CD14-positive monocyte (primary cell): ENCODE results near the gene APC2. TPM values are rescaled to one million over a fixed set of nuclear protein-coding genes. Genes with fewer than 3 reads are reported as not detected.

Source experiments
- DNase-seq, 3 donors: peaks; one replicate each; pipeline ENCODE4 v3.0.0-alpha.2; 2011 to 2022
- H2AFZ ChIP-seq: 2 replicates; pipeline ENCODE4 v1.6.0; 2012; ENCODE audit warnings: mild to moderate bottlenecking, low read depth, low read length, inconsistent platforms; ENCODE audit not compliant: insufficient read depth, poor library complexity, severe bottlenecking
- H3K27ac ChIP-seq, 2 donors: 1 replicate in 1 of 2; 2 replicates in 1 of 2; pipeline ENCODE4 v1.5.1; 2012 to 2013; ENCODE audit warnings: low read length in 2 of 2, control low read depth in 1 of 2, inconsistent platforms in 1 of 2, low read depth in 1 of 2, mild to moderate bottlenecking in 1 of 2
- H3K27me3 ChIP-seq, 2 donors: one replicate each; pipeline versions ENCODE4 v1.6.0 to v1.6.1; 2011 to 2013; ENCODE audit warnings: low read length in 2 of 2; ENCODE audit not compliant: control insufficient read depth in 2 of 2, insufficient read depth in 2 of 2
- H3K36me3 ChIP-seq, 2 donors: replicated peaks in 1 of 2; 1 replicate in 1 of 2; 2 replicates in 1 of 2; pipeline versions ENCODE4 v1.5.1 to v1.6.1; 2012 to 2013; ENCODE audit warnings: low read length in 2 of 2, control low read depth in 1 of 2, inconsistent platforms in 1 of 2, mild to moderate bottlenecking in 1 of 2; ENCODE audit not compliant: insufficient read depth in 2 of 2, control insufficient read depth in 1 of 2
- H3K4me1 ChIP-seq, 2 donors: 1 replicate in 1 of 2; 2 replicates in 1 of 2; pipeline versions ENCODE4 v1.5.1 to v1.6.1; 2012 to 2013; ENCODE audit warnings: low read length in 2 of 2, control low read depth in 1 of 2, inconsistent platforms in 1 of 2, mild to moderate bottlenecking in 1 of 2, moderate library complexity in 1 of 2; ENCODE audit not compliant: insufficient read depth in 2 of 2, control insufficient read depth in 1 of 2
- H3K4me2 ChIP-seq: replicated peaks from 2 replicates; pipeline ENCODE3; 2012; ENCODE audit warnings: low read length, moderate library complexity, mild to moderate bottlenecking; ENCODE audit not compliant: poor library complexity, severe bottlenecking; ENCODE audit errors: extremely low read depth
- H3K4me3 ChIP-seq, 3 experiments: fragments of 200-600 bp in 1 of 3; sonication (generic) in 1 of 3; replicated peaks in 1 of 3; 1 replicate in 2 of 3; 2 replicates in 1 of 3; pipeline ENCODE4 v1.5.1; 2011 to 2013; ENCODE audit warnings: low read length in 3 of 3, mild to moderate bottlenecking in 3 of 3, control low read depth in 2 of 3, low read depth in 2 of 3, inconsistent platforms in 1 of 3, moderate library complexity in 1 of 3
- H3K79me2 ChIP-seq: 2 replicates; pipeline ENCODE4 v1.6.0; 2012; ENCODE audit warnings: mild to moderate bottlenecking, control low read depth, inconsistent platforms, low read length, moderate library complexity; ENCODE audit not compliant: insufficient read depth
- H3K9ac ChIP-seq: 2 replicates; pipeline ENCODE4 v1.6.0; 2017; ENCODE audit warnings: low read length, mild to moderate bottlenecking; ENCODE audit not compliant: insufficient read depth, poor library complexity, severe bottlenecking
- H3K9me3 ChIP-seq, 2 donors: replicated peaks in 1 of 2; 1 replicate in 1 of 2; 2 replicates in 1 of 2; pipeline versions ENCODE4 v1.5.1 to v1.6.1; 2012 to 2013; ENCODE audit warnings: low read length in 2 of 2, control low read depth in 1 of 2; ENCODE audit not compliant: control insufficient read depth in 1 of 2, insufficient read depth in 1 of 2
- H4K20me1 ChIP-seq: 2 replicates; pipeline ENCODE4 v1.6.0; 2012; ENCODE audit warnings: mild to moderate bottlenecking, low read length, control low read depth, moderate library complexity; ENCODE audit not compliant: insufficient read depth
- H3K27ac Mint-ChIP-seq, 7 donors: one replicate each; pipeline ENCODE4 v1.8.0; 2020; ENCODE audit warnings: mild to moderate bottlenecking in 7 of 7, mixed read lengths in 7 of 7, moderate library complexity in 6 of 7, inconsistent platforms in 2 of 7
- H3K27me3 Mint-ChIP-seq, 3 donors: one replicate each; pipeline ENCODE4 v1.8.0; 2021 to 2022; ENCODE audit warnings: low read depth in 3 of 3, mild to moderate bottlenecking in 3 of 3, mixed read lengths in 3 of 3, moderate library complexity in 3 of 3, inconsistent platforms in 1 of 3
- H3K36me3 Mint-ChIP-seq, 2 donors: one replicate each; pipeline ENCODE4 v1.8.0; 2020; ENCODE audit warnings: mixed read lengths in 2 of 2, inconsistent platforms in 1 of 2, mild to moderate bottlenecking in 1 of 2
- H3K4me1 Mint-ChIP-seq: one replicate; pipeline ENCODE4 v1.8.0; 2020; ENCODE audit warnings: mild to moderate bottlenecking, mixed read lengths
- H3K4me3 Mint-ChIP-seq, 2 donors: one replicate each; pipeline ENCODE4 v1.8.0; 2020; ENCODE audit warnings: mild to moderate bottlenecking in 2 of 2, mixed read lengths in 2 of 2, moderate library complexity in 1 of 2
- H3K9me3 Mint-ChIP-seq, 7 donors: one replicate each; pipeline ENCODE4 v1.8.0; 2020 to 2022; ENCODE audit warnings: mixed read lengths in 7 of 7, mild to moderate bottlenecking in 6 of 7, moderate library complexity in 6 of 7, inconsistent platforms in 2 of 7
- WGBS: methylation state at CpG from one replicate; pipeline ENCODE4 v1.1.5; 2013; ENCODE audit warnings: missing lambda C conversion rate; ENCODE audit not compliant: insufficient coverage; 5-methylcytosine and 5-hydroxymethylcytosine counted together
- intact Hi-C, 2 donors: fragments of 100-400 bp; cut with micrococcal nuclease; formaldehyde crosslinking; loops; one replicate each; pipeline versions ENCODE4 v1.15.0 to v1.15.1; 2023
- polyA plus RNA-seq, 3 donors: library from polyadenylated mRNA; depleted of rRNA in 1 of 3; unstranded in 2 of 3; stranded (reverse) in 1 of 3; fragments of 300-500 nt in 2 of 3; fragments of >200 nt in 1 of 3; fragmentation: Illumina TruSeq in 2 of 3; gene quantifications; 1 replicate in 2 of 3; 2 replicates in 1 of 3; pipeline ENCODE4 v1.2.3, GENCODE V29; 2012 to 2021
- TF ChIP-seq, protein P1 (sequence below): fragments of 200-600 bp; IDR thresholded peaks from one replicate; pipeline ENCODE4 v1.8.0; 2022; ENCODE audit warnings: antibody characterized with exemption, mild to moderate bottlenecking

Gene APC2
- polyA plus RNA-seq, 3 donors = 0.04 TPM; not detected in 2

DNA sequence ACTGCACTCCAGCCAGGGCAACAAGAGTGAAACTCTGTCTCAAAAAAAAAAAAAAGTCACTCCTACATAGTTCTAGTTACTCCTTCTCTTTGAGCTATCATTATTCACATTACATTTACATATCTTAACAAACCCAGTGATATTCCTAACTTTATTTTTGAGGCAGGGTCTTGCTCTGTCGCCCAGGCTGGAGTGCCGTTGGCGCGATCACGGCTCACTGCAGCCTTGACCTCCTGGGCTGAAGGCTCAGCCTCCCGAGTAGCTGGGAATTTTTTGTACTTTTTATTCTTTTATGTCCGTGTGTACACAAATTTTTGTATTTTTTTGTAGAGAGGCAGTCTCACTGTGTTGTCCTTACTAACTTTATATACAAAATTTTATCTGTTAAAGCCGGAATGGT lies 12.3 kb upstream of the APC2 start:
- WGBS = 63% methylated on average over 4 of the region's 8 CpGs
- Histone ChIP-seq H2AFZ (peak overlapping the region; percentile 66), H3K9ac (no peak overlapping the region), H4K20me1 (peaks cover 71% of the 10 kb centered on the region), H3K4me2 (peak overlapping the region; percentile 91), H3K4me3 (peak overlapping the region in 1 of 3 experiments; percentile 93), H3K27ac (no peak overlapping the region), H3K79me2 (peaks cover 28% of the 10 kb centered on the region), H3K4me1 (peaks cover 13 to 22% of the 10 kb centered on the region in 2 donors), H3K27me3 (no peaks in the 10 kb centered on the region), H3K9me3 (no peaks in the 10 kb centered on the region), H3K36me3 (peaks cover 47 to 62% of the 10 kb centered on the region in 2 donors)
- H3K9me3 Mint-ChIP-seq = peaks cover 0 to 2% (median 0%) of the 10 kb centered on the region in 7 donors
- H3K27ac Mint-ChIP-seq = peak overlapping the region in 1 of 7 donors; percentile 66
- H3K36me3 Mint-ChIP-seq = peaks cover 37 to 54% of the 10 kb centered on the region in 2 donors
- H3K4me1 Mint-ChIP-seq = peaks cover 25% of the 10 kb centered on the region
- TF ChIP-seq, protein P1, sequence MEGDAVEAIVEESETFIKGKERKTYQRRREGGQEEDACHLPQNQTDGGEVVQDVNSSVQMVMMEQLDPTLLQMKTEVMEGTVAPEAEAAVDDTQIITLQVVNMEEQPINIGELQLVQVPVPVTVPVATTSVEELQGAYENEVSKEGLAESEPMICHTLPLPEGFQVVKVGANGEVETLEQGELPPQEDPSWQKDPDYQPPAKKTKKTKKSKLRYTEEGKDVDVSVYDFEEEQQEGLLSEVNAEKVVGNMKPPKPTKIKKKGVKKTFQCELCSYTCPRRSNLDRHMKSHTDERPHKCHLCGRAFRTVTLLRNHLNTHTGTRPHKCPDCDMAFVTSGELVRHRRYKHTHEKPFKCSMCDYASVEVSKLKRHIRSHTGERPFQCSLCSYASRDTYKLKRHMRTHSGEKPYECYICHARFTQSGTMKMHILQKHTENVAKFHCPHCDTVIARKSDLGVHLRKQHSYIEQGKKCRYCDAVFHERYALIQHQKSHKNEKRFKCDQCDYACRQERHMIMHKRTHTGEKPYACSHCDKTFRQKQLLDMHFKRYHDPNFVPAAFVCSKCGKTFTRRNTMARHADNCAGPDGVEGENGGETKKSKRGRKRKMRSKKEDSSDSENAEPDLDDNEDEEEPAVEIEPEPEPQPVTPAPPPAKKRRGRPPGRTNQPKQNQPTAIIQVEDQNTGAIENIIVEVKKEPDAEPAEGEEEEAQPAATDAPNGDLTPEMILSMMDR = no peak
- intact Hi-C loops = loop anchor here in 1 of 2 donors (1.0 to 2.0 kb wide), 2 partner anchors 42 to 55 kb away; partner anchors contain the start of genes C19orf25 and NDUFS7
- peaks cover 0 to 4% (median 1%) of the 10 kb centered on the region in 3 donors for H3K27me3 Mint-ChIP-seq
- no peak for DNase-seq
- no peak overlapping the region for H3K4me3 Mint-ChIP-seq

DNA sequence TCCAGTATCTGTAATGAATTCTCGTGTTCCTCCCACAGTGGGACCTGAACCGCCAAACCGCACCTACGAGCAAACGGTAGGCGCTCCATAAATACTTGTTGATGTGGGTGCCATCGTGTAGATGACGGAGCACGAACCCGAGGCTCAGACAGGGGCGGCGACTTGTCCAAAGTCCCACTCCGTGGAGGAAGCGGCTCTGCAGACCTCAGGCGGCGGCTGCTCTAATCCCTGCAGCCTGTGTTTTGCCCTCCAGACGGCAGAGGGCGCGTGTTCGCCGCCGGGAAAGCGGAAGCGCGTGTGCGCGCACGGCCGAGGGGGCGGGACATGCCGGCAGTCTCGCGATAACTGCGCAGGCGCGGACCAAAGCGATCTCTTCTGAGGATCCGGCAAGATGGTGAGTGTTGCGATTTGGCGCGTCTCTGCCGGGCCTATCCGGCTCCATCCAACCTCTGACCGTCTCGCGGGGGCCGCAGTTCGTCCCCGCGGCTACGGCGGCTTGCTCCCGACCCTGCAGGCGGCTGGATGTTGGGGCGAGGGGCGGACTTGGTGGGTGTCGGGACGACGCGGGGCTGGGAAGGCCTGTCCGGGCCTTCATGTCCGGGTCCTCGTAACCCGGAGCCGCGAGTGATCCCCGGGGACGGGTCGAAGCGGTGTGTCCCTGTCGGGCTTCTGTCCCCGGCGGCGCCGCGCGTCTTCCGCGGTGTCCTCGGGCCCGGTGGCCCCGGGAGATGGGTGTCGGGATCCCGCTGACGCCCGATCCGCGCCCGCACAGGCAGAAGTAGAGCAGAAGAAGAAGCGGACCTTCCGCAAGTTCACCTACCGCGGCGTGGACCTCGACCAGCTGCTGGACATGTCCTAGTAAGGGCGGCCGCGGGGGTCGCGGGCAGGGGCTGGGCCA lies 11.6 kb upstream of the APC2 start, which contains the start of gene RPS15:
RPS15 (plus strand) TSS at position 362 of the 898 bp plus-strand sequence; CDS start at position 392, 30 bp downstream.
- H3K36me3 ChIP-seq = peaks cover 41 to 58% of the 10 kb centered on the region in 2 donors
- Mint-ChIP-seq H3K27ac (peak within 1 kb of the TSS; percentile 95 to 99 (median 99)), H3K9me3 (peaks cover 0 to 2% (median 0%) of the 10 kb centered on the region in 7 donors), H3K4me3 (peak within 1 kb of the TSS; percentile 89 to 95), H3K27me3 (peaks cover 0 to 4% (median 1%) of the 10 kb centered on the region in 3 donors), H3K4me1 (peaks cover 27% of the 10 kb centered on the region), H3K36me3 (peaks cover 38 to 50% of the 10 kb centered on the region in 2 donors)
- peaks cover 28% of the 10 kb centered on the region for H3K79me2 ChIP-seq
- peak within 1 kb of the TSS; percentile 52 to 93 (median 82) for H3K4me3 ChIP-seq
- H3K9me3 ChIP-seq = no peaks in the 10 kb centered on the region
- peak; percentile 89 to 96 (median 96) for DNase-seq
- H4K20me1 ChIP-seq = peaks cover 71% of the 10 kb centered on the region
- peak within 1 kb of the TSS; percentile 66 for H2AFZ ChIP-seq
- H3K27me3 ChIP-seq = no peaks in the 10 kb centered on the region
- TF ChIP-seq, protein P1 = peak; percentile 97
- intact Hi-C loops = loop anchor here in 1 of 2 donors (1.0 to 2.0 kb wide), 2 partner anchors 41 to 55 kb away; partner anchors contain the start of genes C19orf25 and NDUFS7
- peak within 1 kb of the TSS; percentile 91 for H3K4me2 ChIP-seq
- peaks cover 13 to 22% of the 10 kb centered on the region in 2 donors for H3K4me1 ChIP-seq
- peak within 1 kb of the TSS; percentile 85 to 88 for H3K27ac ChIP-seq
- 2% methylated on average over 100 of the region's 100 CpGs for WGBS
- H3K9ac ChIP-seq = peak within 1 kb of the TSS; percentile 98
